Uterus (tissue), 2 donors: Measurements from ENCODE around the gene IFT57.

Source experiments
- POLR2A ChIP-seq, 2 donors: fragments of 450-650 bp; IDR thresholded peaks; one replicate each; pipeline ENCODE4 v1.6.1; 2016; ENCODE audit warnings: antibody characterized with exemption in 2 of 2, mild to moderate bottlenecking in 1 of 2, moderate library complexity in 1 of 2
- TF ChIP-seq, protein P1 (sequence below), 4 experiments: fragments of 200-600 bp in 2 of 4; fragments of 450-650 bp in 2 of 4; sonication (generic) in 2 of 4; IDR thresholded peaks; one replicate each; pipeline ENCODE4 v1.5.1; 2016 to 2019; ENCODE audit warnings: antibody characterized with exemption in 4 of 4, mild to moderate bottlenecking in 2 of 4, moderate library complexity in 1 of 4

DNA sequence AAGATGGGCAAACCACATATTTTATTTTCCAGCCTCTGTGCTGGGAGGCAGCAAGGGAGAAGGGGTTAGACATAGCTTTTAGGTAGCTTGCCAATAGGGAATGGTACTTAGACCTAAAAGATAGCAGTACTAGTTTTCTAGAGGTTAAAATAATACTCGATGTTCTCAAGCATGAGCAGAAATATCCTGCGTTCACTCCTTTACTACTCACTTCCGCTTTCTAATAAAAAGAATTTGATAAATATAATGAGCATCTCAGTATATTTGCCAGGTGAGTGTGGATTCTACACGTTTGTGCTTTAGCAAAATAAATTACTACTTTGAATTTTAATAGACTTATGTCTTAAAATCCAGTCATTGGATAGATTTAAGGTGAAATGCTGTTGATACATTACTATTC is 92.0 kb downstream of the IFT57 start:
- no peak for TF ChIP-seq POLR2A (IDR thresholded peaks at IDR 0.05)
- TF ChIP-seq, protein P1, sequence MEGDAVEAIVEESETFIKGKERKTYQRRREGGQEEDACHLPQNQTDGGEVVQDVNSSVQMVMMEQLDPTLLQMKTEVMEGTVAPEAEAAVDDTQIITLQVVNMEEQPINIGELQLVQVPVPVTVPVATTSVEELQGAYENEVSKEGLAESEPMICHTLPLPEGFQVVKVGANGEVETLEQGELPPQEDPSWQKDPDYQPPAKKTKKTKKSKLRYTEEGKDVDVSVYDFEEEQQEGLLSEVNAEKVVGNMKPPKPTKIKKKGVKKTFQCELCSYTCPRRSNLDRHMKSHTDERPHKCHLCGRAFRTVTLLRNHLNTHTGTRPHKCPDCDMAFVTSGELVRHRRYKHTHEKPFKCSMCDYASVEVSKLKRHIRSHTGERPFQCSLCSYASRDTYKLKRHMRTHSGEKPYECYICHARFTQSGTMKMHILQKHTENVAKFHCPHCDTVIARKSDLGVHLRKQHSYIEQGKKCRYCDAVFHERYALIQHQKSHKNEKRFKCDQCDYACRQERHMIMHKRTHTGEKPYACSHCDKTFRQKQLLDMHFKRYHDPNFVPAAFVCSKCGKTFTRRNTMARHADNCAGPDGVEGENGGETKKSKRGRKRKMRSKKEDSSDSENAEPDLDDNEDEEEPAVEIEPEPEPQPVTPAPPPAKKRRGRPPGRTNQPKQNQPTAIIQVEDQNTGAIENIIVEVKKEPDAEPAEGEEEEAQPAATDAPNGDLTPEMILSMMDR (IDR thresholded peaks at IDR 0.05), result no peak
